HepG2 (cell line): ENCODE results near the gene AGR2. TPM values are rescaled to one million over a fixed set of nuclear protein-coding genes. Genes with fewer than 3 reads are reported as not detected.

Experiments used
- ATAC-seq: fragments of 200-7000 bp; cut with Tn5 transposase; 3 replicates; pipeline ENCODE4 v1.9.1; 2020; ENCODE audit warnings: mild to moderate bottlenecking, moderate library complexity
- BruUV-seq: library from RNA; stranded (reverse); fragments of 400-500 nt; replicated peaks from 2 replicates; lab custom pipeline; 2021; lab: Mats Ljungman, UMichigan
- CTCF ChIA-PET: fragments of 300-600 bp; formaldehyde crosslinking; extraction: SDS; loops from one replicate; lab custom pipeline; 2021; ENCODE audit warnings: low total read pairs, inconsistent platforms, low intra/inter-chr PET ratio; lab: Yijun Ruan, JAX
- POLR2A ChIA-PET: fragments of 350-600 bp; sonication (Branson Sonifier 250); formaldehyde crosslinking; loops from one replicate; lab custom pipeline; 2020; ENCODE audit warnings: antibody characterized with exemption, inconsistent platforms; lab: Yijun Ruan, JAX
- DNase-seq: peaks from one replicate; pipeline ENCODE4 v3.0.0-alpha.2; 2015; ENCODE audit warnings: low spot score
- FAIRE-seq: peaks from 3 replicates; lab custom pipeline; 2011; peaks lifted over from hg19 to GRCh38; lab: Jason Lieb, UNC
- H2AFZ ChIP-seq: one replicate; pipeline ENCODE4 v1.6.1; 2011; ENCODE audit warnings: low read length, inconsistent platforms
- H3K27ac ChIP-seq: fragments of 300-600 bp; 3 replicates; pipeline ENCODE4 v1.8.0; 2011; ENCODE audit warnings: mixed run types, mild to moderate bottlenecking, mixed read lengths, low read length, inconsistent platforms; ENCODE audit not compliant: insufficient read depth; ENCODE audit errors: extremely low read length
- H3K27me3 ChIP-seq, 2 experiments: fragments of 200-600 bp in 1 of 2; 2 replicates in 1 of 2; 3 replicates in 1 of 2; pipeline versions ENCODE4 v1.6.0 to v1.8.0; 2011; ENCODE audit warnings: low read length in 2 of 2, mild to moderate bottlenecking in 2 of 2, moderate library complexity in 2 of 2, inconsistent platforms in 1 of 2; ENCODE audit not compliant: insufficient read depth in 2 of 2, control insufficient read depth in 1 of 2
- H3K36me3 ChIP-seq, 2 experiments: fragments of 200-600 bp in 1 of 2; replicated peaks in 1 of 2; 2 replicates in 1 of 2; 3 replicates in 1 of 2; pipeline versions ENCODE4 v1.5.1 to v1.8.0; 2011; ENCODE audit warnings: low read length in 2 of 2, inconsistent platforms in 1 of 2; ENCODE audit not compliant: insufficient read depth in 2 of 2, control insufficient read depth in 1 of 2
- H3K4me1 ChIP-seq: 2 replicates; pipeline ENCODE4 v1.5.1; 2012; ENCODE audit warnings: low read length, inconsistent platforms; ENCODE audit not compliant: insufficient read depth
- H3K4me2 ChIP-seq: 2 replicates; pipeline ENCODE4 v1.6.0; 2011; ENCODE audit warnings: low read depth, low read length, inconsistent platforms
- H3K4me3 ChIP-seq, 3 experiments: fragments of 200-600 bp in 1 of 3; sonication (generic), shearing (Covaris generic) in 1 of 3; replicated peaks in 1 of 3; 2 replicates each; pipeline ENCODE4 v1.5.1; 2011 to 2016; ENCODE audit warnings: low read length in 3 of 3, inconsistent platforms in 2 of 3, low read depth in 2 of 3, mild to moderate bottlenecking in 2 of 3, control low read depth in 1 of 3, mixed read lengths in 1 of 3; ENCODE audit not compliant: insufficient read depth in 1 of 3
- H3K79me2 ChIP-seq: one replicate; pipeline ENCODE4 v1.6.1; 2011; ENCODE audit warnings: low read length, inconsistent platforms; ENCODE audit not compliant: insufficient read depth
- H3K9ac ChIP-seq: 2 replicates; pipeline ENCODE4 v1.6.0; 2011; ENCODE audit warnings: mild to moderate bottlenecking, low read depth, low read length, inconsistent platforms; ENCODE audit not compliant: insufficient read depth
- H3K9me3 ChIP-seq: 2 replicates; pipeline ENCODE4 v1.5.1; 2012; ENCODE audit warnings: mild to moderate bottlenecking, low read length
- H4K20me1 ChIP-seq: 2 replicates; pipeline ENCODE4 v1.6.0; 2011; ENCODE audit warnings: inconsistent platforms, mild to moderate bottlenecking, low read length, moderate library complexity; ENCODE audit not compliant: insufficient read depth
- ARHGAP35 ChIP-seq: sonication (generic); formaldehyde crosslinking; IDR thresholded peaks from 2 replicates; pipeline ENCODE4 v1.9.0; 2022; ENCODE audit warnings: mild to moderate bottlenecking, inconsistent platforms, moderate library complexity, missing genetic modification reagents, borderline replicate concordance
- ELF3 ChIP-seq: IDR thresholded peaks from 2 replicates; pipeline ENCODE4 v1.6.1; 2016; ENCODE audit warnings: missing genetic modification reagents, missing compliant biosample characterization
- FOSL2 ChIP-seq: sonication (generic); formaldehyde crosslinking; IDR thresholded peaks from 2 replicates; pipeline ENCODE4 v1.4.0; 2020; ENCODE audit warnings: missing genetic modification reagents
- KLF13 ChIP-seq: sonication (generic); formaldehyde crosslinking; IDR thresholded peaks from 2 replicates; pipeline ENCODE4 v1.4.0; 2020; ENCODE audit warnings: mild to moderate bottlenecking, missing genetic modification reagents
- NFKB2 ChIP-seq: sonication (generic); formaldehyde crosslinking; IDR thresholded peaks from 2 replicates; pipeline ENCODE4 v1.4.0; 2020; ENCODE audit warnings: missing genetic modification reagents, borderline replicate concordance
- SOX13 ChIP-seq, 3 experiments: fragments of 450-650 bp in 1 of 3; sonication (generic) in 1 of 3; formaldehyde crosslinking in 1 of 3; IDR thresholded peaks in 2 of 3; conservative IDR thresholded peaks in 1 of 3; 2 replicates each; pipeline versions ENCODE4 v1.5.0 to v1.6.1; 2016 to 2020; ENCODE audit warnings: antibody characterized with exemption in 1 of 3, mild to moderate bottlenecking in 1 of 3, missing compliant biosample characterization in 1 of 3, missing genetic modification reagents in 1 of 3, moderate library complexity in 1 of 3
- SP140L ChIP-seq: sonication (generic); formaldehyde crosslinking; IDR thresholded peaks from 2 replicates; pipeline ENCODE4 v1.4.0; 2020; ENCODE audit warnings: missing genetic modification reagents, borderline replicate concordance
- TBP ChIP-seq: sonication (generic); formaldehyde crosslinking; IDR thresholded peaks from 2 replicates; pipeline ENCODE4 v1.5.0; 2020; ENCODE audit warnings: missing genetic modification reagents
- THYN1 ChIP-seq: sonication (generic); formaldehyde crosslinking; IDR thresholded peaks from 2 replicates; pipeline ENCODE4 v1.8.1; 2023; ENCODE audit warnings: low read depth, mild to moderate bottlenecking, moderate library complexity, missing genetic modification reagents, borderline replicate concordance
- WGBS: methylation state at CpG from one replicate; pipeline ENCODE4 v1.1.6; 2017; ENCODE audit warnings: low lambda C conversion rate; 5-methylcytosine and 5-hydroxymethylcytosine counted together
- in situ Hi-C: cut with HindIII; loops from 2 replicates; pipeline ENCODE4 v1.10.0; 2017; ENCODE audit warnings: low pct_unique_long_range_greater_than_20kb; ENCODE audit not compliant: extremely low pct_ligation_motif_present
- intact Hi-C: fragments of 100-400 bp; cut with micrococcal nuclease; formaldehyde crosslinking; loops from one replicate; pipeline ENCODE4 v1.10.0; 2022; ENCODE audit not compliant: unreplicated experiment
- polyA plus RNA-seq, 8 experiments: library from polyadenylated mRNA; depleted of rRNA in 3 of 8; stranded (reverse) in 7 of 8; unstranded in 1 of 8; fragments of >200 nt; fragmentation: Illumina TruSeq in 4 of 8; extraction: Trizol in 4 of 8; gene quantifications; 2 replicates each; pipeline versions ENCODE4 v1.2.1 to v1.2.3, GENCODE V29; 2011 to 2016; ENCODE audit warnings: low read depth in 4 of 8, missing spikeins in 1 of 8, mixed read lengths in 1 of 8; ENCODE audit not compliant: insufficient read depth in 1 of 8
- total RNA-seq, 5 experiments: library from RNA; depleted of rRNA; stranded (reverse); fragments of >200 nt; fragmentation: Illumina TruSeq; extraction: Trizol; gene quantifications; 2 replicates each; pipeline ENCODE4 v1.2.3, GENCODE V29; 2016; ENCODE audit warnings: low read depth in 1 of 5

Gene AGR2
- total and polyA plus RNA-seq, 2 of the 13 experiments (the other 11 are each of a cell fraction or from before 2014, with no cell fraction given), result 1.7 to 2.9 TPM

DNA sequence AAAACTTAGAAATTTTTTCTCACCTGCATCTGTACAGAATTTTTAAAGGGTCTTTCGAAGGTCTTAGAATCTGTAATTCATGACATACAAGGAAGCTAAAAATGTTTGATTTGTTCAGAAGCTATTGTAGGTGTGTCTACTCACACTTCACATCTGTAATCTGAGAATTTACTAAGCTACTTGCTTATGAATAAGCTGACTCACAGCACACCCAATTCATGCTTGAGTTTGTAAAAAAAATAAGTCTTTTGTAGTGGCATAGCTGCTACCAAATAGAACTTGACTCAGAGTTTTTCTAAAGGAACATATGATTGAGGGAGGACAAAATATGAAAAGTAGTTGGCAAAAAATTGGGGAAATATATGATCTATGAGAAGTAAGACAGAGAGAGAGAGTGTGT, 12.7 kb upstream of the AGR2 start (continued):
- TF ChIP-seq TBP (CRISPR knock-in tag) (no peak), KLF13 (no peak), ELF3 (CRISPR knock-in tag) (no peak)

DNA sequence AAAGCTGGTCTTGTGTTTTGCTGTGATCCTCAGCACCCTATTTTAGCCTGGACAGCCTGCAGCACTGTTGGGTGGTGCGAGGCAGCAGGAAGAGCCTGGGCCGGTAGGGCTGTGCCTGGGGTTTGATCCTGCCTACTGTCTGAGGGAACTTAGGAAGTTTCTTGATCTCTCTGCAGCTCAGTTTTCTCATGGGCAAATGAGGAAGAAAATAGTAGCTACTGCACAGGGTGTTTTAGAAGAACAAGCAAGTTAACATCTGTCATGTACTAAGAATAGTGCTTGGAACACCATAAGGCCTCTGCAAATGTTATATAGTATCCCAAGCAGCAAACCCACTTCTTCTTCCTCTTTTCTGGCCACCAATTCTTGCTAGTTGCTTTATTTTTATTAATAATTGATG, 12.0 kb upstream of the AGR2 start:
- Histone ChIP-seq H3K9ac (no peak overlapping the region), H3K4me3 (no peak overlapping the region), H2AFZ (no peak overlapping the region), H3K36me3 (no peaks in the 10 kb centered on the region), H3K79me2 (no peaks in the 10 kb centered on the region), H3K4me2 (no peak overlapping the region), H3K4me1 (peaks cover under 1% of the 10 kb centered on the region; the same call in 1 of the 2 replicates), H3K27me3 (no peaks in the 10 kb centered on the region; a peak in 2 of 5 replicates), H4K20me1 (no peaks in the 10 kb centered on the region), H3K9me3 (no peaks in the 10 kb centered on the region), H3K27ac (no peak overlapping the region)
- CTCF ChIA-PET, result no interaction called here
- 0% methylated on average over 2 of the region's 2 CpGs for WGBS
- DNase-seq, result no peak
- BruUV-seq, result no TSS peak
- intact Hi-C loops, result no loop called here
- TF ChIP-seq ARHGAP35 (CRISPR knock-in tag), result no peak
- no peak for TF ChIP-seq SOX13 (IDR thresholded peaks at IDR 0.05)
- no peak for TF ChIP-seq SOX13 (CRISPR knock-in tag; conservative IDR thresholded peaks at IDR 0.05 in 1 of 2, IDR thresholded peaks at IDR 0.05 in 1 of 2)
- no peak for TF ChIP-seq NFKB2
- no peak for TF ChIP-seq FOSL2 (CRISPR knock-in tag)
- in situ Hi-C loops, result no loop called here
- FAIRE-seq, result no peak
- POLR2A ChIA-PET, result no interaction called here
- ATAC-seq, result peak; percentile 27; the same call in 1 of the 3 replicates

DNA sequence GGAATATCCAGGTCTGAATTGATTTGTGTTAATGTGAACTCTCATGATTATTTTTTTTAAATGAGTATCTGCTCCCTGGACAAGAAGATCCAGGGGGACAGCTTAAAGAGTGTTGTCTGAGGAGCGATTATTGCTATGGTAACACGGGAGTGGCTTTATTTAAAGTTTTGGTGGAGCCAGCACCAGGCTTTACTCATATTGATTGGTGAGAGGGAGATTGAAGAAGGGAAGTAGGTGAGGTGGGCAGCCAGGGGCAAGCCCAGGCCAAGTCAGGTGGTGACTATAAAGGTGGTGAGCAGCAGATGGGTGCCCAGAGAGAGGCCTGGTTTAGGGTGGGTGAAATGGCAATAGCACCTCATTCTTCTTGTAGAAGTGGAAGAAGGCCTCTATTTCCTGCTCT, 10.2 kb upstream of the AGR2 start:
- H3K79me2 ChIP-seq, result no peaks in the 10 kb centered on the region
- intact Hi-C loops (no loop called here), in situ Hi-C loops (no loop called here)
- no peaks in the 10 kb centered on the region for H3K9me3 ChIP-seq
- no peak overlapping the region for H3K27ac ChIP-seq
- FAIRE-seq (no peak), ATAC-seq (no peak), DNase-seq (no peak)
- WGBS, result 50% methylated on average over 2 of the region's 2 CpGs
- no peaks in the 10 kb centered on the region; a peak in 2 of 5 replicates for H3K27me3 ChIP-seq
- no peak overlapping the region for H2AFZ ChIP-seq
- BruUV-seq, result no TSS peak
- no peaks in the 10 kb centered on the region for H4K20me1 ChIP-seq
- TF ChIP-seq THYN1 (CRISPR knock-in tag) (no peak), SP140L (CRISPR knock-in tag) (no peak)
- no peak overlapping the region for H3K4me2 ChIP-seq
- H3K4me3 ChIP-seq, result no peak overlapping the region
- no peaks in the 10 kb centered on the region for H3K36me3 ChIP-seq
- H3K4me1 ChIP-seq, result no peaks in the 10 kb centered on the region
- ChIA-PET CTCF (no interaction called here), POLR2A (no interaction called here)
- H3K9ac ChIP-seq, result no peak overlapping the region
